ENCODE data around the gene METTL1.

METTL1 gene

GRCh38 chr12:57770734-57771133, 1.2 kb downstream of the METTL1 start:
- no peak for TF ChIP-seq CTCF (IDR thresholded peaks at IDR 0.05)

GRCh38 chr12:57769594-57769993, 2.3 kb downstream of the METTL1 start:
- TF ChIP-seq CTCF (IDR thresholded peaks at IDR 0.05), result no peak

GRCh38 chr12:57767876-57768275, 4.0 kb downstream of the METTL1 start:
- TF ChIP-seq CTCF (IDR thresholded peaks at IDR 0.05), result no peak

- no peak for TF ChIP-seq CTCF (IDR thresholded peaks at IDR 0.05)
These were observed 4.6 kb downstream of the METTL1 start for GRCh38 chr12:57767305-57767698.

GRCh38 chr12:57766464-57767304, 5.2 kb downstream of the METTL1 start, which contains the start of gene CYP27B1:
CYP27B1 (minus strand) TSS chr12:57767078; CDS start chr12:57767041, 37 bp downstream.
- no peak for TF ChIP-seq CTCF (IDR thresholded peaks at IDR 0.05)

GRCh38 chr12:57765698-57766463, 6.0 kb downstream of the METTL1 start:
- no peak for TF ChIP-seq CTCF (IDR thresholded peaks at IDR 0.05)

GRCh38 chr12:57765003-57765697, 6.8 kb downstream of the METTL1 start:
- no peak for TF ChIP-seq CTCF (IDR thresholded peaks at IDR 0.05)
